Activated naive CD4-positive, alpha-beta T cell treated with anti-CD3 and anti-CD28 coated beads for 36 hours (primary cell): ENCODE data around the gene KIAA1217. TPM values are rescaled to one million over a fixed set of nuclear protein-coding genes. Genes with fewer than 3 reads are reported as not detected.

ENCODE experiments used
- CTCF ChIA-PET: fragments of 350-600 bp; sonication (Branson Sonifier 250); formaldehyde crosslinking; loops from one replicate; lab custom pipeline; 2021; ENCODE audit warnings: antibody characterized with exemption; lab: Charles Lee
- DNase-seq: peaks from one replicate; pipeline ENCODE4 v3.0.0-alpha.2; 2020
- H3K27ac Mint-ChIP-seq: one replicate; pipeline ENCODE4 v1.8.0; 2021; ENCODE audit warnings: mild to moderate bottlenecking, mixed read lengths
- H3K27me3 Mint-ChIP-seq: one replicate; pipeline ENCODE4 v1.8.0; 2021; ENCODE audit warnings: low read depth, mixed read lengths
- H3K36me3 Mint-ChIP-seq: one replicate; pipeline ENCODE4 v1.8.0; 2021; ENCODE audit warnings: low read depth, mixed read lengths
- H3K4me1 Mint-ChIP-seq: one replicate; pipeline ENCODE4 v1.8.0; 2021; ENCODE audit warnings: low read depth, mixed read lengths
- H3K4me3 Mint-ChIP-seq: one replicate; pipeline ENCODE4 v1.8.0; 2021; ENCODE audit warnings: mild to moderate bottlenecking, moderate library complexity, mixed read lengths
- H3K9me3 Mint-ChIP-seq: one replicate; pipeline ENCODE4 v1.8.0; 2021; ENCODE audit warnings: mixed read lengths
- intact Hi-C: fragments of 100-400 bp; cut with micrococcal nuclease; formaldehyde crosslinking; loops from one replicate; pipeline ENCODE4 v1.15.1; 2023
- total RNA-seq, 2 experiments: library from RNA; stranded (reverse); gene quantifications; one replicate each; pipeline ENCODE4 v1.2.3, GENCODE V29; 2021

Gene KIAA1217
- total RNA-seq, 2 experiments from 2014 or later = 0.57 to 0.86 TPM

DNA sequence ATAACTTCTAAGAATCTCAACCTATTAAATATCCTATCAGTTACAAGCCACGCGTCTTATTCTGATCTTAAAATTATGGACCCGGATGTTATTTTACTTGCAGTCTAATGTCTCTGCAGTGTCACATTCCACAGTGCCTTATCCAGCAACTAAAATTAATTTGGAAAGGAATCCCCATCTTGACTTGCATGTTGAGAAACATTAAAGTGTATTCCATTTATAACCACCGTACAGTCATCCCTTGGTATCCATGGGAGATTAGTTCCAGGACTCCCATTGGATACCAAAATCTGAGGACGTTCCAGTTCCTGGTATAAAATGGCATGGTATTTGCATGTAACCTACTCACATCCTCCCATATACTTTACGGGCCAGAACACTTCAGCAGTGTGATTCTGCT lies 320.0 kb downstream of the KIAA1217 start:
- Mint-ChIP-seq H3K36me3 (no peaks in the 10 kb centered on the region), H3K27ac (no peak overlapping the region), H3K9me3 (peaks cover 4% of the 10 kb centered on the region), H3K4me1 (no peaks in the 10 kb centered on the region), H3K4me3 (no peak overlapping the region), H3K27me3 (peaks cover 5% of the 10 kb centered on the region)
- CTCF ChIA-PET = interaction anchor here (1.8 kb wide), 1 partner anchor 10 kb away, joined by 8 read pairs; no protein-coding TSS in a partner anchor
- intact Hi-C loops = no loop called here
- no peak for DNase-seq

DNA sequence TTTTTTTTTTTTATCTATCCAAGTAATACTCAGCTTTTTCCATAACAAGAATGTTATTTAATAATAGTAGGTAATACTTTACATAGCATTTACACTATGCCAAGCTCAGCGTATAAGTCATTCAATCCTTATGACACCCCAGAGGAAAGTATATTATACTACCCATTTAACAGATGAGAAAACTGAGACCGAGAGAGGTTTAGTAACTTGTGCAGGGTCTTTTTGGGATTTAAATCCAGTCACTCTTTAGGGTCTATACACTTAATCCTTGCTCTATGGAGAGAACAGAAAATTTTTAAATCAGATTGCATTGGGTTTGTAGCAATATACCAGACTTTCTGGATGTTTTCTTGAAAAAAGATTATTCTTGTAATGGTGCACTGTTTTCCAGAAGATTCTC lies 322.5 kb downstream of the KIAA1217 start:
- H3K36me3 Mint-ChIP-seq = no peaks in the 10 kb centered on the region
- CTCF ChIA-PET = no interaction called here
- H3K27me3 Mint-ChIP-seq = peaks cover 9% of the 10 kb centered on the region
- no peak overlapping the region for H3K27ac Mint-ChIP-seq
- peaks cover 4% of the 10 kb centered on the region for H3K9me3 Mint-ChIP-seq
- no peaks in the 10 kb centered on the region for H3K4me1 Mint-ChIP-seq
- intact Hi-C loops = no loop called here
- H3K4me3 Mint-ChIP-seq = no peak overlapping the region
- DNase-seq = no peak

- Mint-ChIP-seq H3K27ac (no peak overlapping the region), H3K4me3 (no peak overlapping the region), H3K4me1 (no peaks in the 10 kb centered on the region), H3K9me3 (peaks cover 4% of the 10 kb centered on the region), H3K36me3 (no peaks in the 10 kb centered on the region), H3K27me3 (peaks cover 9% of the 10 kb centered on the region)
- intact Hi-C loops = no loop called here
- CTCF ChIA-PET = interaction anchor here (1.2 kb wide), 1 partner anchor 84 kb away, joined by 4 read pairs; no protein-coding TSS in a partner anchor
- no peak for DNase-seq
These were observed 325.0 kb downstream of the KIAA1217 start for GRCh38 chr10:24533981-24534380.

GRCh38 chr10:24536636-24537035 lies 327.7 kb downstream of the KIAA1217 start:
- Mint-ChIP-seq H3K27ac (no peak overlapping the region), H3K36me3 (no peaks in the 10 kb centered on the region), H3K27me3 (peaks cover 9% of the 10 kb centered on the region), H3K4me3 (no peak overlapping the region), H3K9me3 (peaks cover 4% of the 10 kb centered on the region), H3K4me1 (no peaks in the 10 kb centered on the region)
- DNase-seq = no peak
- intact Hi-C loops = no loop called here
- CTCF ChIA-PET = interaction anchor here (0.5 kb wide), 1 partner anchor 35 kb away, joined by 3 read pairs; no protein-coding TSS in a partner anchor

DNA sequence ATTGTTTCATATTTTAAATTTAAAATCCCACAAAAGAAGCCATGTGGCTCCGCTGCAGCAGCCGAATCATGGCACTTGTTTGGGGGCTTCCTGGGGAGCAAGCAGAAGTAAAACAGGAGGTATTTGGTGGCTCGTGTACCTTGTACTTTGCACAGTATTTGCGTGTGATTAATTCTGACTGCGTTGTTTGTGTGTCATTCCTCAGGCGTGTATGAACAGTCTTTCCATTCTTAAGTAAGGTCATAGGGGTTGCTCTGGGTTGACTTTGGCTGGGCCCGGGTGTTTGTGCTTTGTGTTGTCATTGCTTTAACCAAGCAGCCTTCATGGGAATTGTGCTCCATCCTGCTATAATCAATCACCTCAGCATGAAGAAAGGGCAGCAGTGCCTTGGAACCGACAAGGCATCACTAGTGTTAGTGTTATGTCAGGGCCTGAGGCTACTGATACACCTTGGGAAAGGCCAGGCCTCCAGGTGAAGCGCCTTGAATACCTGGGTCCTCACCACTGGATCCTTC lies 332.4 kb downstream of the KIAA1217 start:
- Mint-ChIP-seq H3K27me3 (no peaks in the 10 kb centered on the region), H3K9me3 (no peaks in the 10 kb centered on the region), H3K36me3 (no peaks in the 10 kb centered on the region), H3K4me3 (no peak overlapping the region), H3K4me1 (no peaks in the 10 kb centered on the region), H3K27ac (no peak overlapping the region)
- no peak for DNase-seq
- CTCF ChIA-PET = interaction anchor here (0.6 kb wide), 1 partner anchor 330 kb away, joined by 3 read pairs; no protein-coding TSS in a partner anchor
- intact Hi-C loops = no loop called here

- H3K36me3 Mint-ChIP-seq = no peaks in the 10 kb centered on the region
- CTCF ChIA-PET = interaction anchor here (0.6 kb wide), 1 partner anchor 331 kb away, joined by 3 read pairs; no protein-coding TSS in a partner anchor
- no peak overlapping the region for H3K4me3 Mint-ChIP-seq
- H3K27ac Mint-ChIP-seq = no peak overlapping the region
- H3K27me3 Mint-ChIP-seq = no peaks in the 10 kb centered on the region
- DNase-seq = no peak
- H3K4me1 Mint-ChIP-seq = no peaks in the 10 kb centered on the region
- intact Hi-C loops = no loop called here
- H3K9me3 Mint-ChIP-seq = no peaks in the 10 kb centered on the region
These were observed 333.7 kb downstream of the KIAA1217 start for GRCh38 chr10:24542314-24543270.

- DNase-seq = no peak
- no peaks in the 10 kb centered on the region for H3K9me3 Mint-ChIP-seq
- intact Hi-C loops = no loop called here
- H3K27me3 Mint-ChIP-seq = no peaks in the 10 kb centered on the region
- no peak overlapping the region for H3K4me3 Mint-ChIP-seq
- CTCF ChIA-PET = no interaction called here
- H3K27ac Mint-ChIP-seq = no peak overlapping the region
- H3K4me1 Mint-ChIP-seq = no peaks in the 10 kb centered on the region
- H3K36me3 Mint-ChIP-seq = no peaks in the 10 kb centered on the region
These were observed 335.8 kb downstream of the KIAA1217 start for GRCh38 chr10:24544776-24545175.

DNA sequence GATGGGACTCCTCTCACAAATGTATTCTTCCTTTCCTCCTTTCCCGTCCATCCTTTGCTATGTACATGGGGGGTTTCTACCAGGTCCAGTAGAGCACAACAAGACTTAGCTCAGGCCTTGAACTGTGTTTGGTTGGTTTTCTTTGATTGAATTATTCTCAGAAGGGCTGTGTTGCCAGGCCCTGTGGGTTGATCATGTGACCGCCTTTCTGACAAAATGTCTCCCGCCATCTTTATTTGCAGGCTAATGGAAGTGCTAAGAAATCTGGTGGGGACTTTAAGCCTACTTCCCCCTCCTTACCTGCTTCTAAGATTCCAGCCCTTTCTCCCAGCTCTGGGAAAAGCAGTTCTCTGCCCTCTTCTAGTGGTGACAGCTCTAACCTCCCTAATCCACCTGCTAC lies 336.6 kb downstream of the KIAA1217 start:
- Mint-ChIP-seq H3K4me3 (no peak overlapping the region), H3K27ac (no peak overlapping the region), H3K4me1 (no peaks in the 10 kb centered on the region), H3K27me3 (no peaks in the 10 kb centered on the region), H3K36me3 (no peaks in the 10 kb centered on the region), H3K9me3 (no peaks in the 10 kb centered on the region)
- no peak for DNase-seq
- CTCF ChIA-PET = interaction anchor here (0.9 kb wide), 1 partner anchor 11 kb away, joined by 4 read pairs; no protein-coding TSS in a partner anchor
- intact Hi-C loops = no loop called here

- CTCF ChIA-PET = interaction anchor here (1.2 kb wide), 1 partner anchor 32 kb away, joined by 3 read pairs; no protein-coding TSS in a partner anchor
- H3K36me3 Mint-ChIP-seq = no peaks in the 10 kb centered on the region
These were observed 341.7 kb downstream of the KIAA1217 start for GRCh38 chr10:24550680-24551079.

GRCh38 chr10:24551161-24551560 lies 342.2 kb downstream of the KIAA1217 start:
- Mint-ChIP-seq H3K4me1 (no peaks in the 10 kb centered on the region), H3K9me3 (no peaks in the 10 kb centered on the region), H3K36me3 (no peaks in the 10 kb centered on the region), H3K4me3 (no peak overlapping the region), H3K27me3 (no peaks in the 10 kb centered on the region), H3K27ac (no peak overlapping the region)
- CTCF ChIA-PET = interaction anchor here (1.2 kb wide), 1 partner anchor 33 kb away, joined by 3 read pairs; no protein-coding TSS in a partner anchor
- intact Hi-C loops = no loop called here
- DNase-seq = no peak

More at GRCh38 chr10:24550680-24551079, 341.7 kb downstream of the KIAA1217 start:
- intact Hi-C loops = no loop called here
- H3K27ac Mint-ChIP-seq = no peak overlapping the region
- H3K27me3 Mint-ChIP-seq = no peaks in the 10 kb centered on the region
- no peak overlapping the region for H3K4me3 Mint-ChIP-seq
- H3K9me3 Mint-ChIP-seq = no peaks in the 10 kb centered on the region
- no peak for DNase-seq
- no peaks in the 10 kb centered on the region for H3K4me1 Mint-ChIP-seq

DNA sequence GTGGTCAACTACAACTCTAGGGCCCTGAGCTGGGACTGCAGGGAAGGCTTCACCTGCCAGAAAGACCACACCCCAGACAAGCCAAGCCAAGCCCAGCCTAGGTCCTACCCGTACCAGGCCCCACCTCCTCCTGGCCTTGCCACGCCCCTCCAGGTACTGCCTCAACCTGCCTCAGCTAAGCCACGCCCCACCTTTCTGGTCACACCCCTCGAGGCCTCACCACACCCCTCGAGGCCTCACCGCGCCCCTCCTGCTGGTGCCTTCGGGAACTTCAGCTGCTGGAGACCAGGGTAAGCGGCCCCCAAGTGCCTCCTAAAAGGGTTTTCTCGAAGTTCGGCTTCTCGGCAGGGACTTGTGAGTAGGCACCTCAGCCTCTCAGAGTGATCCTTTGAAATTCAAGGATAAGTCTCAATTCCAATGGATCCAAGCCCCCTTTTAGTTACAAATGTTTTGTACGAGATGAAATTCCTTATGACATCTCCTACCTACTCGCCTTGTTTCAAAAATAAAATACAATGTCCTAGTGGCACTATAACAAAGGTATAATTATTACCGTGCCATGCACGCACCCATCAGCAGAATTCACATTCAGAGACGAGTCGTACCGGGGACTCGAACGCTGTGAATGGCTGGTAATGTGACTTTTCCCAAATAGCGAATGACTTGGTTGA lies 343.5 kb downstream of the KIAA1217 start:
- intact Hi-C loops = no loop called here
- DNase-seq = peak; percentile 14
- CTCF ChIA-PET = no interaction called here
- Mint-ChIP-seq H3K36me3 (no peaks in the 10 kb centered on the region), H3K27me3 (no peaks in the 10 kb centered on the region), H3K4me1 (peaks cover 6% of the 10 kb centered on the region), H3K9me3 (no peaks in the 10 kb centered on the region), H3K4me3 (no peak overlapping the region), H3K27ac (no peak overlapping the region)

DNA sequence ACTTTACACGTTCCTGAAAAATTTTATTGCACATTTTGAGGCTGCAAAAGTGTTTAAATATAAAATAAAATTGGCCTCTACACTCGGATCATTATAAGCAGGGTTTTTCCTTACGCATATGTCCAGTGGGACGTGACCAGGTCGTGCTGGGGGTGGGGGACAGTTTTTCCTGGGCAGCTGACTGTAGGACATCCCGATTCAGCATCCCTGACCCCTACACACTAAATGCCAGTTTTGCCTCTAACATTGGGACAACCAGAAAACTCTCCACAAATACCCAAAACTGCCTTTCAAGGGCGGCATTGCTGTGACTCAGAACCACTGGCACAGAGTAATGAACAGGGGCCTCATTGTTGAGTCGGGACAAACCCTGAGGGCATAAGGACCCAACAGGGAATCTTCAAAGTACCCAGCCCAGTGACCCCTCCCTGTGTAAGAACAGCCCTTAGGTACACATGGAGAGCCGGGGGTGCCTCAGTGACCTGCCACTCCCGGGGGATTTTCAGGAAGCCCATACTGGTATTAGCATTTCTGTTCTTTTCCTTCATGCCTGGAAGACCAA lies 344.2 kb downstream of the KIAA1217 start:
- no peaks in the 10 kb centered on the region for H3K36me3 Mint-ChIP-seq

More for the DNA sequence above, 344.2 kb downstream of the KIAA1217 start:
- Mint-ChIP-seq H3K27me3 (no peaks in the 10 kb centered on the region), H3K4me3 (no peak overlapping the region), H3K9me3 (no peaks in the 10 kb centered on the region), H3K27ac (no peak overlapping the region), H3K4me1 (peaks cover 6% of the 10 kb centered on the region)
- no peak for DNase-seq
- intact Hi-C loops = no loop called here
- CTCF ChIA-PET = no interaction called here
